Neural cell (in vitro differentiated cells): ENCODE measurements around the gene DLL1. TPM values are rescaled to one million over a fixed set of nuclear protein-coding genes. Genes with fewer than 3 reads are reported as not detected.
A peak's percentile ranks its signal among the peaks of the same experiment; 100 is the strongest.

Experiments
- H2AFZ ChIP-seq: fragments of 200-600, 300-800 bp; sonication (generic), shearing (Covaris generic); 2 replicates; pipeline ENCODE4 v1.6.0; 2014; ENCODE audit warnings: low read depth, mild to moderate bottlenecking, antibody characterized with exemption, low read length, moderate library complexity
- H3F3A ChIP-seq: fragments of 200-600 bp; shearing (Covaris generic); 2 replicates; pipeline ENCODE4 v1.6.1; 2016; ENCODE audit warnings: mild to moderate bottlenecking, moderate library complexity, mixed read lengths, antibody characterized with exemption, low read length; ENCODE audit not compliant: insufficient read depth, poor library complexity, severe bottlenecking
- H3K27ac ChIP-seq: fragments of 200-600, 300-800 bp; sonication (generic), shearing (Covaris generic); 2 replicates; pipeline ENCODE4 v1.5.1; 2014; ENCODE audit warnings: mild to moderate bottlenecking, low read length, moderate library complexity
- H3K27me3 ChIP-seq: fragments of 300-800, 200-600 bp; sonication (generic), shearing (Covaris generic); 2 replicates; pipeline ENCODE4 v1.6.0; 2014; ENCODE audit warnings: mild to moderate bottlenecking, low read depth, low read length, moderate library complexity; ENCODE audit not compliant: insufficient read depth
- H3K36me3 ChIP-seq: fragments of 300-800, 200-600 bp; sonication (generic), shearing (Covaris generic); 2 replicates; pipeline ENCODE4 v1.5.1; 2014; ENCODE audit warnings: mild to moderate bottlenecking, antibody characterized with exemption, low read length, moderate library complexity; ENCODE audit not compliant: insufficient read depth
- H3K4me2 ChIP-seq: fragments of 300-800, 200-600 bp; sonication (generic), shearing (Covaris generic); 2 replicates; pipeline ENCODE4 v1.6.0; 2014; ENCODE audit warnings: mild to moderate bottlenecking, low read length
- H3K4me3 ChIP-seq: fragments of 300-800, 200-600 bp; sonication (generic), shearing (Covaris generic); 2 replicates; pipeline ENCODE4 v1.5.1; 2014; ENCODE audit warnings: mild to moderate bottlenecking, low read length, moderate library complexity
- H3K79me2 ChIP-seq: fragments of 200-600 bp; shearing (Covaris generic); replicated peaks from 2 replicates; pipeline ENCODE4 v1.6.0; 2014; ENCODE audit warnings: mild to moderate bottlenecking, low read length, moderate library complexity; ENCODE audit not compliant: insufficient read depth
- H3K9ac ChIP-seq: fragments of 300-800, 200-600 bp; sonication (generic), shearing (Covaris generic); 2 replicates; pipeline ENCODE4 v1.6.1; 2016; ENCODE audit warnings: mild to moderate bottlenecking, low read length, mixed read lengths
- H3K9me2 ChIP-seq: fragments of 200-600 bp; shearing (Covaris generic); 2 replicates; pipeline ENCODE4 v1.6.1; 2016; ENCODE audit warnings: mild to moderate bottlenecking, low read length, mixed read lengths; ENCODE audit not compliant: insufficient read depth
- H3K9me3 ChIP-seq: fragments of 200-600, 300-800 bp; sonication (generic), shearing (Covaris generic); 2 replicates; pipeline ENCODE4 v1.6.1; 2016; ENCODE audit warnings: mild to moderate bottlenecking, mixed run types, low read length, moderate library complexity, mixed read lengths
- H4K20me1 ChIP-seq: fragments of 200-600 bp; shearing (Covaris generic); 2 replicates; pipeline ENCODE4 v1.6.1; 2016; ENCODE audit warnings: mild to moderate bottlenecking, mixed run types; ENCODE audit not compliant: insufficient read depth
- EP300 ChIP-seq: fragments of 450-650 bp; conservative IDR thresholded peaks from 2 replicates; pipeline ENCODE4 v1.6.1; 2014; ENCODE audit warnings: antibody characterized with exemption, mild to moderate bottlenecking, moderate library complexity; ENCODE audit not compliant: poor library complexity, severe bottlenecking
- EZH2 ChIP-seq: fragments of 200-600, 300-800 bp; shearing (Covaris generic), sonication (generic); IDR thresholded peaks from 2 replicates; pipeline ENCODE4 v1.6.1; 2014; ENCODE audit warnings: antibody characterized with exemption, low read length, borderline replicate concordance, mild to moderate bottlenecking; ENCODE audit not compliant: insufficient read depth, poor library complexity, severe bottlenecking
- MXI1 ChIP-seq: fragments of 450-650 bp; conservative IDR thresholded peaks from 2 replicates; pipeline ENCODE4 v1.6.1; 2014; ENCODE audit warnings: antibody characterized with exemption, mild to moderate bottlenecking; ENCODE audit not compliant: poor library complexity, severe bottlenecking
- POLR2AphosphoS5 ChIP-seq: IDR thresholded peaks from 2 replicates; pipeline ENCODE4 v1.6.1; 2012
- RAD21 ChIP-seq: fragments of 450-650 bp; conservative IDR thresholded peaks from 2 replicates; pipeline ENCODE4 v1.6.1; 2014; ENCODE audit warnings: antibody characterized with exemption, mild to moderate bottlenecking, moderate library complexity
- TAF1 ChIP-seq: IDR thresholded peaks from 2 replicates; pipeline ENCODE4 v1.6.1; 2012; ENCODE audit warnings: low read depth
- polyA plus RNA-seq: library from polyadenylated mRNA; depleted of rRNA; stranded (reverse); fragments of >200 nt; gene quantifications from 2 replicates; pipeline ENCODE4 v1.2.3, GENCODE V29; 2014
- TF ChIP-seq, protein P1 (sequence below): IDR thresholded peaks from 2 replicates; pipeline ENCODE4 v1.6.1; 2012; ENCODE audit warnings: borderline replicate concordance
- TF ChIP-seq, protein P2 (sequence below): fragments of 450-650 bp; IDR thresholded peaks from 2 replicates; pipeline ENCODE4 v1.5.1; 2014; ENCODE audit warnings: antibody characterized with exemption, mild to moderate bottlenecking, moderate library complexity; ENCODE audit not compliant: poor library complexity, severe bottlenecking

DLL1 gene
- polyA plus RNA-seq, 1 donor from 2014 or later: 26.1 TPM

DNA sequence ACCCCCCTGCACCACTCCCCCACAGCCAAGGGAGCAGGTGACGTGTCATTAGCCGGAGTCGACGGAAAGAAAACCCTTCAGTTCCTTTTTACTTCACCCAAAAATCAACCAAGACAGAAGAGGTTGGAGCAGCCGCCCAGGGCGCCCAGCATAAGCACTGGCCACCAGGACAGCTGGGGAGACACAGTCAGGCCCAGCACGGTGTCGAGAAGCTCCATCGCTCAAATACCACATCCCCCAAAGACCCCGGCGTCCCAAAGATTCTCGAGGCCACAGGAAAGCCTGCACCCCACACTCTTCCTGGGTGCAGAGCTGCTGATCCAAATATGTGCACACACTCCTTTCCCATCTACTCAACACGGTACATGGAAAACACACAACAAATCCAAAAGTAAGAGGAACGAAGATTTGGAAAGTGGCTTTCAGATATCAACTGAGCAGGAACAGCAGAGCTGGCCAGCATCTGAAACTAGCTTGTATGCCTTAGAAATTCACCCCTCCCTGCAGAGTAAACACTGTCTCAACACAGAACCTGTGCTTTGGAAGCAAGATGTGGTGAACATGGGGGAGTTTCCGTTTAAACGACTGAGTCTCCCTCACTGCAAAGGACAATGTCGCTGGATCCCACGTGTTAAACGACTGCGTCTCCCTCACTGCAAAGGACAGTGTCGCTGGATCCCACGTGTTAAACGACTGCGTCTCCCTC lies 54.6 kb downstream of the DLL1 start:
- no peaks in the 10 kb centered on the region for H3K9me2 ChIP-seq
- no peaks in the 10 kb centered on the region for H3K9me3 ChIP-seq
- no peaks in the 10 kb centered on the region for H3K79me2 ChIP-seq

DNA sequence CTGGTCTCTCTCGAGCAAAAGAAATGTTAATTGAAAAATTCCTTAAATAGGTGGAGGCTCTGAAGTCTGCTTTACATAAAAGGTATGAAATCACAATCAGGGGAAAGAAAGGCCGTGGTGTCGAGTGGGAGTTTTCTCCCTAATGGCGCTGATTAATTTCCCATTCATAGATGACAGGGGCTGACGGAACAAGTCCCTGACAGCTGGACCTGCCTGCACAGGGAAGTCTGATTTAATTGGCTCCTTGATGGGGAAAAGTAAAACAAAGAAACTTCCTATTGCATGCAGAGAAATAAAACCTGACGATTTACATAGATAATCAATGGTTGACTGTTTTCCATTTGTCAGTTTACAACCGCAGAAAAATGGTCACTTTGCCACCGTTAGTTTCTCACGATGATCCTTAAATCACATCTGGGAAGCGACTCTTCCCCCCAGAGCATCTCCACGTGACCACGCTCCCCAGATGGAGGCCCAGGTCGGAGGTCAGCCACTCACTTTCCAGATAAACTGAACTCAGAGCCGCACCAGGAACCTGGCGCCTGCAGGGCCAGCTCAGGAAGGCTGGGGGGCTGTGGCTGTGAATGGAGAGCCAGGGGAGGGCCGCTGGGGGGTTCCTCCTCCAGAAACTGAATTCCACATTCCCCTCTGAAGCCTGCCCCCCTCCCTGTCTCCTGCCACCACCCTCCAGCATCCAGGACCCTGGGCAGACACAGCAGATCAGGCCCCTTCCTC lies 55.3 kb downstream of the DLL1 start:
- Histone ChIP-seq H4K20me1 (no peaks in the 10 kb centered on the region), H3K4me3 (peak overlapping the region; percentile 17), H3K27me3 (no peaks in the 10 kb centered on the region), H3F3A (no peaks in the 10 kb centered on the region), H3K4me2 (no peak overlapping the region), H3K9me2 (no peaks in the 10 kb centered on the region), H3K9me3 (no peaks in the 10 kb centered on the region), H3K9ac (no peak overlapping the region), H2AFZ (no peak overlapping the region), H3K79me2 (no peaks in the 10 kb centered on the region), H3K36me3 (no peaks in the 10 kb centered on the region), H3K27ac (no peak overlapping the region)
- TF ChIP-seq POLR2AphosphoS5 (no peak), EP300 (no peak), MXI1 (no peak), TAF1 (no peak)
- TF ChIP-seq, protein P1, sequence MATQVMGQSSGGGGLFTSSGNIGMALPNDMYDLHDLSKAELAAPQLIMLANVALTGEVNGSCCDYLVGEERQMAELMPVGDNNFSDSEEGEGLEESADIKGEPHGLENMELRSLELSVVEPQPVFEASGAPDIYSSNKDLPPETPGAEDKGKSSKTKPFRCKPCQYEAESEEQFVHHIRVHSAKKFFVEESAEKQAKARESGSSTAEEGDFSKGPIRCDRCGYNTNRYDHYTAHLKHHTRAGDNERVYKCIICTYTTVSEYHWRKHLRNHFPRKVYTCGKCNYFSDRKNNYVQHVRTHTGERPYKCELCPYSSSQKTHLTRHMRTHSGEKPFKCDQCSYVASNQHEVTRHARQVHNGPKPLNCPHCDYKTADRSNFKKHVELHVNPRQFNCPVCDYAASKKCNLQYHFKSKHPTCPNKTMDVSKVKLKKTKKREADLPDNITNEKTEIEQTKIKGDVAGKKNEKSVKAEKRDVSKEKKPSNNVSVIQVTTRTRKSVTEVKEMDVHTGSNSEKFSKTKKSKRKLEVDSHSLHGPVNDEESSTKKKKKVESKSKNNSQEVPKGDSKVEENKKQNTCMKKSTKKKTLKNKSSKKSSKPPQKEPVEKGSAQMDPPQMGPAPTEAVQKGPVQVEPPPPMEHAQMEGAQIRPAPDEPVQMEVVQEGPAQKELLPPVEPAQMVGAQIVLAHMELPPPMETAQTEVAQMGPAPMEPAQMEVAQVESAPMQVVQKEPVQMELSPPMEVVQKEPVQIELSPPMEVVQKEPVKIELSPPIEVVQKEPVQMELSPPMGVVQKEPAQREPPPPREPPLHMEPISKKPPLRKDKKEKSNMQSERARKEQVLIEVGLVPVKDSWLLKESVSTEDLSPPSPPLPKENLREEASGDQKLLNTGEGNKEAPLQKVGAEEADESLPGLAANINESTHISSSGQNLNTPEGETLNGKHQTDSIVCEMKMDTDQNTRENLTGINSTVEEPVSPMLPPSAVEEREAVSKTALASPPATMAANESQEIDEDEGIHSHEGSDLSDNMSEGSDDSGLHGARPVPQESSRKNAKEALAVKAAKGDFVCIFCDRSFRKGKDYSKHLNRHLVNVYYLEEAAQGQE: no peak

More for the DNA sequence above, 54.6 kb downstream of the DLL1 start:
- no peaks in the 10 kb centered on the region for H3K36me3 ChIP-seq
- H4K20me1 ChIP-seq: no peaks in the 10 kb centered on the region
- no peak overlapping the region for H3K9ac ChIP-seq
- TF ChIP-seq RAD21 (no peak), POLR2AphosphoS5 (no peak), TAF1 (no peak)
- H3K27ac ChIP-seq: no peak overlapping the region
- no peak overlapping the region for H3K4me3 ChIP-seq
- no peak overlapping the region for H2AFZ ChIP-seq
- H3F3A ChIP-seq: no peaks in the 10 kb centered on the region
- no peaks in the 10 kb centered on the region for H3K27me3 ChIP-seq
- no peak overlapping the region for H3K4me2 ChIP-seq

DNA sequence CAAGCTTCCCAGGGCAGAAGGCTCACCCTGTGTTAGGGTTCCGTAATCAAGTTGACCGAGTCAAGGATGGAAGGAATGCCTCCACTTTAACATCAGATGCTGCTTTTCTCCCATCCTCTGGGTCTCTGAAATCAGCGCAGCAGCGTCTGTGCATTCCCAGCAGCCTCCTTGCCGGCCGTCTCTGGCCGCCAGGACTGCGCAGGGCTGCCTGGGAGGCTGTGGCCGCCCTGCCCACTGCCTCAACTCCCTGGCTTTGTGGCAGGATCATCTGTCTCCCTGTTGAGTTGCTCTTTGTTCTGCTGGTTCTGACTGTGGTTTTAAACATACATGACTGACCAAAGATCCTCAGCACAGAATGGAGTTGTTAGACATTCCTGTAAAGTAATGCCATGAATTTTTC lies 56.5 kb downstream of the DLL1 start:
- Histone ChIP-seq H3F3A (no peaks in the 10 kb centered on the region), H3K27ac (no peak overlapping the region), H3K4me3 (no peak overlapping the region), H3K9ac (no peak overlapping the region), H3K9me3 (no peaks in the 10 kb centered on the region), H3K79me2 (no peaks in the 10 kb centered on the region), H4K20me1 (no peaks in the 10 kb centered on the region), H2AFZ (no peak overlapping the region), H3K9me2 (no peaks in the 10 kb centered on the region), H3K36me3 (no peaks in the 10 kb centered on the region), H3K27me3 (no peaks in the 10 kb centered on the region), H3K4me2 (no peak overlapping the region)
- TF ChIP-seq TAF1: no peak
- TF ChIP-seq, protein P2, sequence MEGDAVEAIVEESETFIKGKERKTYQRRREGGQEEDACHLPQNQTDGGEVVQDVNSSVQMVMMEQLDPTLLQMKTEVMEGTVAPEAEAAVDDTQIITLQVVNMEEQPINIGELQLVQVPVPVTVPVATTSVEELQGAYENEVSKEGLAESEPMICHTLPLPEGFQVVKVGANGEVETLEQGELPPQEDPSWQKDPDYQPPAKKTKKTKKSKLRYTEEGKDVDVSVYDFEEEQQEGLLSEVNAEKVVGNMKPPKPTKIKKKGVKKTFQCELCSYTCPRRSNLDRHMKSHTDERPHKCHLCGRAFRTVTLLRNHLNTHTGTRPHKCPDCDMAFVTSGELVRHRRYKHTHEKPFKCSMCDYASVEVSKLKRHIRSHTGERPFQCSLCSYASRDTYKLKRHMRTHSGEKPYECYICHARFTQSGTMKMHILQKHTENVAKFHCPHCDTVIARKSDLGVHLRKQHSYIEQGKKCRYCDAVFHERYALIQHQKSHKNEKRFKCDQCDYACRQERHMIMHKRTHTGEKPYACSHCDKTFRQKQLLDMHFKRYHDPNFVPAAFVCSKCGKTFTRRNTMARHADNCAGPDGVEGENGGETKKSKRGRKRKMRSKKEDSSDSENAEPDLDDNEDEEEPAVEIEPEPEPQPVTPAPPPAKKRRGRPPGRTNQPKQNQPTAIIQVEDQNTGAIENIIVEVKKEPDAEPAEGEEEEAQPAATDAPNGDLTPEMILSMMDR: no peak
- no peak for TF ChIP-seq MXI1
- no peak for TF ChIP-seq EZH2
